KMS-11 (cell line): ENCODE data around the gene COQ3.
A peak's percentile ranks its signal among the peaks of the same experiment; 100 is the strongest.

Source experiments
- H2AFZ ChIP-seq: fragments of 200-600 bp; sonication (generic); 2 replicates; pipeline ENCODE4 v1.6.1; 2016; ENCODE audit warnings: antibody characterized with exemption, mixed run types, low read depth
- H3K27ac ChIP-seq: fragments of 200-600 bp; sonication (generic); 2 replicates; pipeline ENCODE4 v1.6.1; 2016; ENCODE audit warnings: mild to moderate bottlenecking, mixed run types
- H3K27me3 ChIP-seq: fragments of 200-600 bp; sonication (generic); 2 replicates; pipeline ENCODE4 v1.6.1; 2017; ENCODE audit warnings: mild to moderate bottlenecking, low read depth, mixed run types, moderate library complexity; ENCODE audit not compliant: insufficient read depth
- H3K36me3 ChIP-seq: fragments of 200-600 bp; sonication (generic); 2 replicates; pipeline ENCODE4 v1.6.1; 2017; ENCODE audit warnings: mild to moderate bottlenecking, mixed run types; ENCODE audit not compliant: insufficient read depth
- H3K4me1 ChIP-seq: fragments of 200-600 bp; sonication (generic); 2 replicates; pipeline ENCODE4 v1.6.1; 2016; ENCODE audit warnings: mild to moderate bottlenecking, low read depth, mixed run types; ENCODE audit not compliant: poor library complexity, severe bottlenecking
- H3K4me2 ChIP-seq: fragments of 200-600 bp; sonication (generic); 2 replicates; pipeline ENCODE4 v1.7.0; 2016; ENCODE audit warnings: mild to moderate bottlenecking, mixed run types
- H3K4me3 ChIP-seq: fragments of 200-600 bp; sonication (generic); IDR thresholded peaks from 2 replicates; pipeline ENCODE4 v1.6.1; 2017; ENCODE audit warnings: low read depth, low read length, mixed read lengths; ENCODE audit not compliant: insufficient read depth
- H3K79me2 ChIP-seq: fragments of 200-600 bp; sonication (generic); 2 replicates; pipeline ENCODE4 v1.6.1; 2016; ENCODE audit warnings: low read depth, mixed run types; ENCODE audit not compliant: insufficient read depth
- H3K9ac ChIP-seq: fragments of 200-600 bp; sonication (generic); 2 replicates; pipeline ENCODE4 v1.6.1; 2016; ENCODE audit warnings: mild to moderate bottlenecking, mixed run types
- H4K20me1 ChIP-seq: fragments of 200-600 bp; sonication (generic); 2 replicates; pipeline ENCODE4 v1.6.1; 2016; ENCODE audit warnings: mild to moderate bottlenecking, mixed run types; ENCODE audit not compliant: insufficient read depth
- TF ChIP-seq, protein P1 (sequence below): fragments of 200-600 bp; sonication (generic); conservative IDR thresholded peaks from 2 replicates; pipeline ENCODE4 v1.6.1; 2017; ENCODE audit warnings: low read depth, mild to moderate bottlenecking, antibody characterized with exemption, low read length, moderate library complexity, mixed read lengths

The COQ3 gene

DNA sequence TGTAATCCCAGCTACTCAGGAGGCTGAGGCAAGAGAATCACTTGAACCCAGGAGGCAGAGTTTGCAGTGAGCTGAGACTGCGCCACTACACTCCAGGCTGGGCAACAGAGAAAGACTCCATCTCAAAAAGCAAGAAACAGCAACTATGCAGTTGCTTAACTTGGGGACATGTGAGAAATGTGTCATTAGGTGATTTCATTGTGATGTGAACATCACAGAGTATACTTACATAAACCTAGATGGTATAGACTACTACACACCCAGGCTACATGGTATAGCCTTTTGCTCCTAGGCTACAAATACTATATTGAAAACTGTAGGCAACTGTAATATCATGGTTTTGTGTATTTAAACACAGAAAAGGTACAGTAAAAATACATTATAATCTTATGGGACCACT is 3.3 kb upstream of the COQ3 start:
- Histone ChIP-seq H4K20me1 (no peaks in the 10 kb centered on the region), H3K79me2 (no peaks in the 10 kb centered on the region), H3K27me3 (no peaks in the 10 kb centered on the region), H3K36me3 (0 out of 2 replicates have a peak, but pooled peaks cover 5% of the 10 kb centered on the region), H3K9ac (no peak overlapping the region), H3K4me3 (no peak overlapping the region), H3K4me2 (no peak overlapping the region), H2AFZ (no peak overlapping the region), H3K27ac (no peak overlapping the region), H3K4me1 (no peaks in the 10 kb centered on the region)
- TF ChIP-seq, protein P1, sequence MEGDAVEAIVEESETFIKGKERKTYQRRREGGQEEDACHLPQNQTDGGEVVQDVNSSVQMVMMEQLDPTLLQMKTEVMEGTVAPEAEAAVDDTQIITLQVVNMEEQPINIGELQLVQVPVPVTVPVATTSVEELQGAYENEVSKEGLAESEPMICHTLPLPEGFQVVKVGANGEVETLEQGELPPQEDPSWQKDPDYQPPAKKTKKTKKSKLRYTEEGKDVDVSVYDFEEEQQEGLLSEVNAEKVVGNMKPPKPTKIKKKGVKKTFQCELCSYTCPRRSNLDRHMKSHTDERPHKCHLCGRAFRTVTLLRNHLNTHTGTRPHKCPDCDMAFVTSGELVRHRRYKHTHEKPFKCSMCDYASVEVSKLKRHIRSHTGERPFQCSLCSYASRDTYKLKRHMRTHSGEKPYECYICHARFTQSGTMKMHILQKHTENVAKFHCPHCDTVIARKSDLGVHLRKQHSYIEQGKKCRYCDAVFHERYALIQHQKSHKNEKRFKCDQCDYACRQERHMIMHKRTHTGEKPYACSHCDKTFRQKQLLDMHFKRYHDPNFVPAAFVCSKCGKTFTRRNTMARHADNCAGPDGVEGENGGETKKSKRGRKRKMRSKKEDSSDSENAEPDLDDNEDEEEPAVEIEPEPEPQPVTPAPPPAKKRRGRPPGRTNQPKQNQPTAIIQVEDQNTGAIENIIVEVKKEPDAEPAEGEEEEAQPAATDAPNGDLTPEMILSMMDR: no peak

DNA sequence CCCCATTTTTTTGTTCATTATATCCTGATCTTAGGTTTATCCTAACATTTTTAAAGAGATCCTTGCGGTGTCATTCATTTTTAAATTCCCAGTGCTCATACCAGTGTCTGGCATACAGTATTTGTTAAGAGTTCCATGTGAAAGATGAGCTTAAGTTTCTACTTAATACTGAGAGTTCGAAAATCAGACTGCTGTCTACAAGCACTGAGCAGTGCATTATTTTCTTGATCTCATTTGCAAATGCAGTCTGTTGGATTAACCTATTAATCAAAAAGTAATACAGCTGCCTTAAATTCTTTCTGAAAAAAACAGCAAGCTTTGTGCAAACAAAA is 663 bp downstream of the COQ3 start:
- Histone ChIP-seq H3K79me2 (no peaks in the 10 kb centered on the region), H3K27ac (peak overlapping the region; percentile 66; the same call in 1 of the 2 replicates), H3K27me3 (no peaks in the 10 kb centered on the region), H2AFZ (peak overlapping the region; percentile 65), H3K4me2 (peak overlapping the region; percentile 49), H3K9ac (peak overlapping the region; percentile 69), H4K20me1 (no peaks in the 10 kb centered on the region), H3K4me1 (no peaks in the 10 kb centered on the region), H3K36me3 (no peaks in the 10 kb centered on the region), H3K4me3 (no peak overlapping the region)
- TF ChIP-seq, protein P1: no peak

DNA sequence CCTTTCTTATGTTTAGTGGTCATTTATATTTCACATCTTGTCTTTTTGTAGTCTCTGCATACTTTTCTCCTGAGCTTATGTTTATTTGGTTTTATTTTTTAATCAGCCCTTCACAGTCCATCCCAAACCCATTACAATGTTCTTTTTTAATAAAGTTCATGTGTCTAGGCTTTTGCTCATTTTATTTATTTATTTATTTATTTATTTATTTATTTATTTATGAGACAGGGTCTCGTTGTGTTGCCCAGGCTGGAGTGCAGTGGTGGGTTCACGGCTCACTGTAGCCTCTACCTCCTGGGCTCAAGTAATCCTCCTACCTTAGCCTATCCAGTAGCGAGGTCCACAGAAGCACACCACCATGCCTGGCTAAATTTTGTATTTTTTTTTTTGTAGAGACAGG is 3.1 kb downstream of the COQ3 start:
- H3K4me3 ChIP-seq: no peak overlapping the region
- H3K4me2 ChIP-seq: no peak overlapping the region
- no peak overlapping the region for H3K9ac ChIP-seq
- no peaks in the 10 kb centered on the region for H3K36me3 ChIP-seq
- H3K27me3 ChIP-seq: no peaks in the 10 kb centered on the region
- TF ChIP-seq, protein P1: no peak
- no peaks in the 10 kb centered on the region for H3K79me2 ChIP-seq
- H4K20me1 ChIP-seq: no peaks in the 10 kb centered on the region
- H3K27ac ChIP-seq: no peak overlapping the region
- H3K4me1 ChIP-seq: no peaks in the 10 kb centered on the region
- no peak overlapping the region for H2AFZ ChIP-seq

DNA sequence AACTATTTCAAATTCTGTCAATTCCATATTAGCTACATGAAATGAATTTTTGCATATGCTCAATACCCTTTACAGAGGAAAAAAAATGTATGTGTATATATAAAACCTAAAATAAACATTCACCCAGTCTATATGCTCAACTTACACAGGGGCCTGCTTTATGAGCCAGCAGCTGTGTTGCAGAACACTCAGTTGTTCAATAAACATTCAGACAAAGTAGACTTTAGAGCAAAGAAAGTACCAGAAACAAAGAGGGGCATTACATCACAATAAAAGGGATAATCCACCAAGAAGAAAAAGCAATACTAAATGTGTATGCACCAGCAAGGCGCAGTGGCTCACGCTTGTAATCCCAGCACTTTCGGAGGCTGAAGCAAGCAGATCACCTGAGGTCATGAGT is 9.5 kb downstream of the COQ3 start:
- Histone ChIP-seq H3K4me3 (no peak overlapping the region), H3K27ac (no peak overlapping the region), H3K79me2 (no peaks in the 10 kb centered on the region), H3K4me1 (no peaks in the 10 kb centered on the region), H3K27me3 (no peaks in the 10 kb centered on the region), H3K4me2 (no peak overlapping the region), H4K20me1 (no peaks in the 10 kb centered on the region), H3K36me3 (no peaks in the 10 kb centered on the region), H3K9ac (no peak overlapping the region), H2AFZ (no peak overlapping the region)
- TF ChIP-seq, protein P1: no peak

DNA sequence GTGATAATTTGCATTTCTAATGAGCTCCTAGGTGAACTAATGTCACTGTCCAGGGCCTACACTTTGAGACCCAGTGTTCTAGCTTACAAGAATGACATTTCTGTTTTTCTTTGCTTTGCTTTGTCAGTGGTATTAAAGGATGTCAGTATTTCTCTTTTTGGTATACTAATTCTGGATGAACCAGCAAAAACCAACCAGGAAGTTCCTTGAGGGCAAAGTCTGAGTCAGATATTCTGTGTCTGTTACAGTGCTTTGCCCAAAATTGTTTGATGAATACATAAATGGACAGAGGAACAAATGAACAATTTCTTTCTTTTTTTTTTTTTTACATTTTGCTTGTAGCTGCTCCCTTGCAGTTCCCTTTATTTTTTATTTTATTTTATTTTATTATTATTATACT is 15.4 kb downstream of the COQ3 start:
- Histone ChIP-seq H3K36me3 (no peaks in the 10 kb centered on the region), H3K27me3 (no peaks in the 10 kb centered on the region), H3K9ac (no peak overlapping the region), H3K4me1 (no peaks in the 10 kb centered on the region), H3K27ac (no peak overlapping the region), H4K20me1 (no peaks in the 10 kb centered on the region), H3K79me2 (no peaks in the 10 kb centered on the region), H2AFZ (no peak overlapping the region), H3K4me2 (no peak overlapping the region), H3K4me3 (no peak overlapping the region)
- TF ChIP-seq, protein P1: no peak
